Bronchial epithelial cell (primary cell): ENCODE measurements around the gene FUZ. TPM values are rescaled to one million over a fixed set of nuclear protein-coding genes. Genes with fewer than 3 reads are reported as not detected.

Experiments used
- DNase-seq: peaks from one replicate; pipeline ENCODE4 v3.0.0-alpha.2; 2010; ENCODE audit warnings: low read depth
- FAIRE-seq: peaks from 2 replicates; lab custom pipeline; 2011; peaks lifted over from hg19 to GRCh38; lab: Jason Lieb, UNC
- H3K27me3 ChIP-seq: 2 replicates; pipeline ENCODE4 v1.5.1; 2011; ENCODE audit warnings: low read length; ENCODE audit not compliant: control insufficient read depth, insufficient read depth
- H3K36me3 ChIP-seq: 2 replicates; pipeline ENCODE4 v1.5.1; 2011; ENCODE audit warnings: low read length; ENCODE audit not compliant: control insufficient read depth, insufficient read depth
- H3K4me3 ChIP-seq: 2 replicates; pipeline ENCODE4 v1.5.1; 2011; ENCODE audit warnings: mild to moderate bottlenecking, low read depth, low read length, control low read depth
- total RNA-seq: library from RNA; depleted of rRNA; stranded (reverse); fragments of >200 nt; gene quantifications from 2 replicates; pipeline ENCODE4 v1.2.1, GENCODE V29; 2014
- TF ChIP-seq, protein P1 (sequence below): IDR thresholded peaks from 2 replicates; pipeline ENCODE4 v1.5.1; 2011; ENCODE audit warnings: mild to moderate bottlenecking, moderate library complexity, low read length, control low read depth, inconsistent platforms; ENCODE audit not compliant: insufficient read depth, severe bottlenecking

Gene FUZ
- total RNA-seq, 1 donor from 2014 or later = 12.1 TPM

DNA sequence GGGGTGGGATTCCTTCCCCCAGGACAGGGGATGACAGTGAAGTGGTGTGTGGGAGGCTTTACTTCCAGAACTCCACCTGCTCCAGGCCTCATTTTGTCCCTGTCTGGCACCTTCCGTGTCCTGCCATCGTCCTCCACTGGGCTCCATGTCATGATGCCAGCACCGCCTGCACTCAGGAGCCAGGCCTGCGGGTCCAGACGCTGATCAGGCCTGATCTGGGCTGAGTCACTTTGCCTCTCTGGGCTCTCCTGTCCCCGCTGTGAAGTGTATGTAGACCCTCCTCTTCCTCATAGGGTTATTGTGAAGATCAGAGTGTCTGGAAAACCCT lies 9.6 kb downstream of the FUZ start:
- no peak overlapping the region for H3K4me3 ChIP-seq
- FAIRE-seq (peak; percentile 66), DNase-seq (no peak)
- H3K27me3 ChIP-seq = no peaks in the 10 kb centered on the region
- TF ChIP-seq, protein P1, sequence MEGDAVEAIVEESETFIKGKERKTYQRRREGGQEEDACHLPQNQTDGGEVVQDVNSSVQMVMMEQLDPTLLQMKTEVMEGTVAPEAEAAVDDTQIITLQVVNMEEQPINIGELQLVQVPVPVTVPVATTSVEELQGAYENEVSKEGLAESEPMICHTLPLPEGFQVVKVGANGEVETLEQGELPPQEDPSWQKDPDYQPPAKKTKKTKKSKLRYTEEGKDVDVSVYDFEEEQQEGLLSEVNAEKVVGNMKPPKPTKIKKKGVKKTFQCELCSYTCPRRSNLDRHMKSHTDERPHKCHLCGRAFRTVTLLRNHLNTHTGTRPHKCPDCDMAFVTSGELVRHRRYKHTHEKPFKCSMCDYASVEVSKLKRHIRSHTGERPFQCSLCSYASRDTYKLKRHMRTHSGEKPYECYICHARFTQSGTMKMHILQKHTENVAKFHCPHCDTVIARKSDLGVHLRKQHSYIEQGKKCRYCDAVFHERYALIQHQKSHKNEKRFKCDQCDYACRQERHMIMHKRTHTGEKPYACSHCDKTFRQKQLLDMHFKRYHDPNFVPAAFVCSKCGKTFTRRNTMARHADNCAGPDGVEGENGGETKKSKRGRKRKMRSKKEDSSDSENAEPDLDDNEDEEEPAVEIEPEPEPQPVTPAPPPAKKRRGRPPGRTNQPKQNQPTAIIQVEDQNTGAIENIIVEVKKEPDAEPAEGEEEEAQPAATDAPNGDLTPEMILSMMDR = no peak
- H3K36me3 ChIP-seq = peaks cover 26% of the 10 kb centered on the region

- no peaks in the 10 kb centered on the region for H3K27me3 ChIP-seq
- TF ChIP-seq, protein P1 = no peak
- peaks cover 27% of the 10 kb centered on the region for H3K36me3 ChIP-seq
- DNase-seq = no peak
- no peak for FAIRE-seq
- no peak overlapping the region for H3K4me3 ChIP-seq
These were observed 10.1 kb downstream of the FUZ start for GRCh38 chr19:49802836-49803528.

- FAIRE-seq = no peak
- no peak for DNase-seq
- H3K27me3 ChIP-seq = no peaks in the 10 kb centered on the region
- peaks cover 28% of the 10 kb centered on the region for H3K36me3 ChIP-seq
- TF ChIP-seq, protein P1 = peak; percentile 6
- H3K4me3 ChIP-seq = no peak overlapping the region
These were observed 11.0 kb downstream of the FUZ start for GRCh38 chr19:49801966-49802661.

DNA sequence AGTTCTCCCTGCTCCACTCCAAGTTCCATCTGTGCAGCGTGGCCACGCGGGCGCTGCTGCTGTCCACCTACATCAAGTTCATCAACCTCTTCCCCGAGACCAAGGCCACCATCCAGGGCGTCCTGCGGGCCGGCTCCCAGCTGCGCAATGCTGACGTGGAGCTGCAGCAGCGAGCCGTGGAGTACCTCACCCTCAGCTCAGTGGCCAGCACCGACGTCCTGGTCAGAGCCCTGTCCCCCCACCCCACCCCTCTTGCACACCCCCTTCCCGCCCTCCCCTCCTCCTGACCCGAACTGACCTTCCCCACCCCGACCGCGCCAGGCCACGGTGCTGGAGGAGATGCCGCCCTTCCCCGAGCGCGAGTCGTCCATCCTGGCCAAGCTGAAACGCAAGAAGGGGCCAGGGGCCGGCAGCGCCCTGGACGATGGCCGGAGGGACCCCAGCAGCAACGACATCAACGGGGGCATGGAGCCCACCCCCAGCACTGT lies 11.6 kb downstream of the FUZ start:
- H3K27me3 ChIP-seq = no peaks in the 10 kb centered on the region
- H3K36me3 ChIP-seq = peaks cover 31% of the 10 kb centered on the region
- no peak overlapping the region for H3K4me3 ChIP-seq

DNA sequence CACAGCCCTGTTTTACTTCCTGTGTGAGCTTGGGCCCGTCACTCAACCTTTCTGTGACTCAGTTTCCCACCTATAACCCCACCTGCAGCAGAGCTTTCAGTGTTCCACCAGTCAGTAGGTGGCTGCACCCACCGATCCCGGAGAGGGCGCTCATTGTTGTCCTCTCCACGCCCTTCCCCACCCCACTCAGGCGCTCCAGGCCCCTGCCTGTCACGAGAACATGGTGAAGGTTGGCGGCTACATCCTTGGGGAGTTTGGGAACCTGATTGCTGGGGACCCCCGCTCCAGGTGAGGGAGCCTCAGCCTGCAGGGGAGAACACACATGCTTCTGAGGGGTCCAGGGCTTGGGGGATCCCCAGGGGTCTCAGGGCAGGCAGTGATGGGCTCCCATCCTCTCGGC lies 12.3 kb downstream of the FUZ start:
- H3K36me3 ChIP-seq = peaks cover 35% of the 10 kb centered on the region
- DNase-seq (no peak), FAIRE-seq (no peak)

More for the DNA sequence above, 11.6 kb downstream of the FUZ start:
- no peak for DNase-seq
- TF ChIP-seq, protein P1 = no peak
- no peak for FAIRE-seq

More for the DNA sequence above, 12.3 kb downstream of the FUZ start:
- Histone ChIP-seq H3K4me3 (no peak overlapping the region), H3K27me3 (no peaks in the 10 kb centered on the region)
- TF ChIP-seq, protein P1 = no peak
